ENCODE results near the gene TMUB1. TPM values are rescaled to one million over a fixed set of nuclear protein-coding genes. Genes with fewer than 3 reads are reported as not detected.

Gene TMUB1
- total RNA-seq, 1 donor from 2014 or later, result 36.3 TPM

DNA sequence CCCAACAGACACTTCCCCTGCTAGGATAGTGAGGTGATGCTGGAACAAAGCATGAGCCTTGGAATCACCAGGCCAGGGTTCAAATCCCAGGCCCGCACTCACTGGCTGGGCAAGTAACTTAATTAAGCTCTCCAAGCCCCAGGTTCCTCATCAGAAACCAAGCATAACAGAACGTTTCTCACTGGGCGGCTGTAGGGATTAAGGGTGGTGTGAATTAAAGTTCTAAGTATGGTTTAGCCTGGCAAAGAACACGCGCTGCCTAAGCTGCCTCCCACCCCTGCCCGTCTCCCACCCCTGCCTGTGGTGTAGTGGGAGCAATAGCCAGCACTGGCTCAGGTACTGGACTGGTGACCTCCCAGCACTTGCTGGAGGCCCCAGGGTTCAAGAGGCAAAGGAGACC, 18.3 kb downstream of the TMUB1 start:
- H3K27ac ChIP-seq, result no peak overlapping the region
- peaks cover 62% of the 10 kb centered on the region for H3K36me3 ChIP-seq
- no peaks in the 10 kb centered on the region for H3K9me3 ChIP-seq
- ATAC-seq (no peak), DNase-seq (no peak)
- H3K27me3 ChIP-seq, result no peaks in the 10 kb centered on the region
- H3K4me1 ChIP-seq, result peaks cover 19% of the 10 kb centered on the region
- H3K4me3 ChIP-seq, result no peak overlapping the region
- intact Hi-C loops (cut with DNase I), result no loop called here
- TF ChIP-seq, protein P1, sequence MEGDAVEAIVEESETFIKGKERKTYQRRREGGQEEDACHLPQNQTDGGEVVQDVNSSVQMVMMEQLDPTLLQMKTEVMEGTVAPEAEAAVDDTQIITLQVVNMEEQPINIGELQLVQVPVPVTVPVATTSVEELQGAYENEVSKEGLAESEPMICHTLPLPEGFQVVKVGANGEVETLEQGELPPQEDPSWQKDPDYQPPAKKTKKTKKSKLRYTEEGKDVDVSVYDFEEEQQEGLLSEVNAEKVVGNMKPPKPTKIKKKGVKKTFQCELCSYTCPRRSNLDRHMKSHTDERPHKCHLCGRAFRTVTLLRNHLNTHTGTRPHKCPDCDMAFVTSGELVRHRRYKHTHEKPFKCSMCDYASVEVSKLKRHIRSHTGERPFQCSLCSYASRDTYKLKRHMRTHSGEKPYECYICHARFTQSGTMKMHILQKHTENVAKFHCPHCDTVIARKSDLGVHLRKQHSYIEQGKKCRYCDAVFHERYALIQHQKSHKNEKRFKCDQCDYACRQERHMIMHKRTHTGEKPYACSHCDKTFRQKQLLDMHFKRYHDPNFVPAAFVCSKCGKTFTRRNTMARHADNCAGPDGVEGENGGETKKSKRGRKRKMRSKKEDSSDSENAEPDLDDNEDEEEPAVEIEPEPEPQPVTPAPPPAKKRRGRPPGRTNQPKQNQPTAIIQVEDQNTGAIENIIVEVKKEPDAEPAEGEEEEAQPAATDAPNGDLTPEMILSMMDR (IDR thresholded peaks at IDR 0.05), result no peak

DNA sequence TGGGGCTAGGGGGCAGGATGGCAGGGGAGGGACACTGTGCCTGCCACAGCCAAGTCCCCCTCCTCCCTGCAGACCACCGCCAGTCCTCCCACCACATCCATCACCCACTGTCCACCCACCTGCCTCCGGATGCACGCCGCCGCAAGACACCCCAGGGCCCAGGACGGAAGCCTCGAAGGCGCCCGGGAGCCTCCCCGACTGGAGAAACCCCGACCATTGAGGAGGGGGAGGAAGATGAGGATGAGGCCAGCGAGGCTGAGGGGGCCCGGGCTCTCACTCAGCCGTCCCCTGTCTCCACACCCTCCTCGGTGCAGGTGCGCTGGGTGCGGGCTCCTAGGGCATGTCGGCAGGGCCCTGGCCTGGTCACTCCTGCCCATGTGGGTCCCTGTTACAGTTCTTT, 18.8 kb downstream of the TMUB1 start:
- Histone ChIP-seq H3K27ac (no peak overlapping the region), H3K36me3 (peaks cover 56% of the 10 kb centered on the region), H3K4me1 (peaks cover 19% of the 10 kb centered on the region)

DNA sequence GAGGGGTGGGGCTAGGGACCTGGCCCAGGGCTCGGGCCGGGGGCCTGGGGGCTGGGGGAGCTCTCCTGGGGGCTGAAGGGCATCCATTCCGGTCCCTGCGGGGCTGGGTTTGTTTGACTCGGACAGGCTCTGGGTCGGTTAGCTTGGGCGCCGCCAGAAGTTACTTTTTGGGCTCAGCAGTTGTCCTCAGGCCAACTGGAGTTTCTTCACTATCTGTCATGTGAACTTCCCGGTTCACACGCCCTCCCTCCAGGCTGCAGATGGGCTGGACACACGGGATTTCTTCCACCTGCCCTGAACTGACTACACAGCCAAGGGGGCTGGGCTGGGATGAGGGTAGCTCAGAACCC, 20.1 kb downstream of the TMUB1 start:
- ATAC-seq (no peak), DNase-seq (no peak)
- Histone ChIP-seq H3K9me3 (no peaks in the 10 kb centered on the region), H3K27me3 (no peaks in the 10 kb centered on the region), H3K4me3 (peak overlapping the region; percentile 38), H3K4me1 (peaks cover 29% of the 10 kb centered on the region), H3K36me3 (peaks cover 44% of the 10 kb centered on the region), H3K27ac (peak overlapping the region; percentile 63)
- TF ChIP-seq, protein P1 (IDR thresholded peaks at IDR 0.05), result no peak
- intact Hi-C loops (cut with DNase I), result no loop called here

More for the DNA sequence above, 18.8 kb downstream of the TMUB1 start:
- ATAC-seq (no peak), DNase-seq (no peak)
- no peaks in the 10 kb centered on the region for H3K27me3 ChIP-seq
- intact Hi-C loops (cut with DNase I), result no loop called here
- H3K4me3 ChIP-seq, result no peak overlapping the region
- no peaks in the 10 kb centered on the region for H3K9me3 ChIP-seq
- TF ChIP-seq, protein P1 (IDR thresholded peaks at IDR 0.05), result no peak

DNA sequence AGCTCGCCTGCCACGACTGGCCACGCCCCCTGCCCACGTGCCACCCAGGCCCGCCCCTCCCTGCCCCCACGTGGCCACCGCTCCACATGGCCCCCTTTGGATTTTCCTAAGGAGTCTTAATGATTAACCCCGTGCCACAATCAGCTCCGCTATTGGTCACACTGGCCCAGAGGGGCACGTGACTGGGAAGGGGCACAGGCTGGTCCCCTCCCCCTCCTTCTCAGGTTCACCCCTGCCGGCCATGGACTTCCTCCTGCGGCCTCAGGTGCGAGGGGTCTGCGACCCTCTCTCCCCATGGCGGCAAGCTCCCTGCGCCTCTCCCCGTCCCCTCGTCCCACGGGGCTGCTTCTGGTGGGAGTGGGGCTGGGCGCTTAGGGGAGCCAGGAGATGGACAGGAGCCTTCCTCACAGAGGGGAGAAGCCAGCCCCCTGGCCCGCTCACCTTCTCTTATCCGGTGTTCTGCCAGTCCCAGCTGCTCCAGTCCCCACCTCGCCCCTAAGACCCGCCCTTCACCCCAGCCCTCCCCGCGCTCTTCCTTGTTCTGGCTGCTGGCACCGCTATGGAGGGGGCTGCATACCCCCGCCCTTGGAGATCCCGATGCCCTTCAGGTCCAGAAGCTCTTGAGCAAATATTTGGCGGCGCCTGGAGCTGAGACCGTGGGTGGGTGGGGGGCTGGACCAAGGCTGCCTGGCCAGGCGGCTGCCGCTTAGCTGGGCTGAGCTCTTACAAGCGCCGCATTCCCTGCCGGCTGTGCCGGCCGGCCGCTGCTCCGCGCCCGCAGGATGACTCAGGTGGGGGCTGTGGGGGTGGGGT, 20.7 kb downstream of the TMUB1 start:
- ATAC-seq, result peak; percentile 45
- H3K4me1 ChIP-seq, result peaks cover 29% of the 10 kb centered on the region
- DNase-seq, result peak; percentile 91
- H3K4me3 ChIP-seq, result peak overlapping the region; percentile 38
- peak overlapping the region; percentile 63 for H3K27ac ChIP-seq
- TF ChIP-seq, protein P1 (IDR thresholded peaks at IDR 0.05), result no peak
- H3K27me3 ChIP-seq, result no peaks in the 10 kb centered on the region
- peaks cover 38% of the 10 kb centered on the region for H3K36me3 ChIP-seq
- H3K9me3 ChIP-seq, result no peaks in the 10 kb centered on the region
- intact Hi-C loops (cut with DNase I), result no loop called here

DNA sequence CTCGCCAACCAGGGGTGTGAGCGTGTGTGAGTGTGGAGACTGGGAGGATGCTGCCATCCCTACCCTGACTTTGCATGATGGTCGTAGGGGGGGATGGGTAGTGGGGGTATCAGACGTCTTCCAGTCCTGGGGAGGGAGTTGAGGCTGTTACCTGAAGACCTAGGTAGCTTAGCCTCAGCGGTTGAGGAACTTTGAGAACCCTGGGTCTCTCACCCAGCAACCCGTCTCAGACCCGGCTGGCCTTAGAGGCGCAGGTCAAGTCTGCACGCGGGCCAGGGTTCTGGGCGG, 21.2 kb downstream of the TMUB1 start:
- peak overlapping the region; percentile 84 for H3K4me3 ChIP-seq
- no peaks in the 10 kb centered on the region for H3K27me3 ChIP-seq
- DNase-seq (no peak), ATAC-seq (no peak)
- TF ChIP-seq, protein P1 (IDR thresholded peaks at IDR 0.05), result no peak
- H3K9me3 ChIP-seq, result no peaks in the 10 kb centered on the region
- peaks cover 32% of the 10 kb centered on the region for H3K4me1 ChIP-seq
- intact Hi-C loops (cut with DNase I), result no loop called here
- H3K27ac ChIP-seq, result peak overlapping the region; percentile 63
- peaks cover 32% of the 10 kb centered on the region for H3K36me3 ChIP-seq
